ENCODE measurements around the gene COL21A1. TPM values are rescaled to one million over a fixed set of nuclear protein-coding genes. Genes with fewer than 3 reads are reported as not detected.

COL21A1 gene
- total and polyA plus RNA-seq, 2 donors (not counting 1 experiment from before 2014, with no cell fraction given) = 6.9 to 28.2 TPM

- no peaks in the 10 kb centered on the region for H3K4me1 ChIP-seq (ENCODE audit: control insufficient read depth, extremely low read depth, insufficient read depth, low read length)
- H3K27ac ChIP-seq (ENCODE audit: insufficient read depth, low read length) = no peak overlapping the region
- H3K4me2 ChIP-seq (ENCODE audit: extremely low read depth, insufficient read depth, low read length) = no peak overlapping the region
- no peaks in the 10 kb centered on the region for H3K9me3 ChIP-seq (ENCODE audit: control insufficient read depth, insufficient read depth, low read depth, low read length)
- H2AFZ ChIP-seq (ENCODE audit: low read length) = no peak overlapping the region
- H3K79me2 ChIP-seq (ENCODE audit: control insufficient read depth, insufficient read depth, low read length) = no peaks in the 10 kb centered on the region
- no peaks in the 10 kb centered on the region for H4K20me1 ChIP-seq (ENCODE audit: control insufficient read depth, extremely low read depth, insufficient read depth, low read length)
- no peaks in the 10 kb centered on the region for H3K27me3 ChIP-seq (ENCODE audit: control insufficient read depth, insufficient read depth, low read length)
- H3K36me3 ChIP-seq (ENCODE audit: control insufficient read depth, insufficient read depth, low read length) = no peaks in the 10 kb centered on the region
- peak; percentile 23 to 25 for DNase-seq (ENCODE audit: low read depth in 2 of 2)
- TF ChIP-seq EZH2 (IDR thresholded peaks at IDR 0.05; ENCODE audit: low read length, missing control alignments) = no peak
- TF ChIP-seq CTCF (conservative IDR thresholded peaks at IDR 0.05 in 1 of 2, IDR thresholded peaks at IDR 0.05 in 1 of 2; ENCODE audit: low read depth in 1 of 2, low read length in 2 of 2) = no peak
- no peak overlapping the region for H3K9ac ChIP-seq (ENCODE audit: insufficient read depth, low read length)
- H3K4me3 ChIP-seq (replicated peaks in 1 of 4; ENCODE audit: control extremely low read depth in 1 of 4, insufficient read depth in 1 of 4, low read depth in 3 of 4, low read length in 4 of 4) = no peak overlapping the region
Observed at GRCh38 chr6:56199956-56200355, 47.4 kb downstream of the COL21A1 start.

- Histone ChIP-seq H3K9me3 (ENCODE audit: control insufficient read depth, insufficient read depth, low read depth, low read length) (no peaks in the 10 kb centered on the region), H4K20me1 (ENCODE audit: control insufficient read depth, extremely low read depth, insufficient read depth, low read length) (no peaks in the 10 kb centered on the region), H3K4me3 (replicated peaks in 1 of 4; ENCODE audit: control extremely low read depth in 1 of 4, insufficient read depth in 1 of 4, low read depth in 3 of 4, low read length in 4 of 4) (no peak overlapping the region), H3K4me2 (ENCODE audit: extremely low read depth, insufficient read depth, low read length) (no peak overlapping the region), H3K4me1 (ENCODE audit: control insufficient read depth, extremely low read depth, insufficient read depth, low read length) (no peaks in the 10 kb centered on the region), H3K9ac (ENCODE audit: insufficient read depth, low read length) (no peak overlapping the region), H3K36me3 (ENCODE audit: control insufficient read depth, insufficient read depth, low read length) (no peaks in the 10 kb centered on the region), H3K27ac (ENCODE audit: insufficient read depth, low read length) (no peak overlapping the region), H3K79me2 (ENCODE audit: control insufficient read depth, insufficient read depth, low read length) (no peaks in the 10 kb centered on the region), H3K27me3 (ENCODE audit: control insufficient read depth, insufficient read depth, low read length) (no peaks in the 10 kb centered on the region), H2AFZ (ENCODE audit: low read length) (no peak overlapping the region)
- peak in 1 of 2 donors; percentile 55 for DNase-seq (ENCODE audit: low read depth in 2 of 2)
- no peak for TF ChIP-seq CTCF (conservative IDR thresholded peaks at IDR 0.05 in 1 of 2, IDR thresholded peaks at IDR 0.05 in 1 of 2; ENCODE audit: low read depth in 1 of 2, low read length in 2 of 2)
- TF ChIP-seq EZH2 (IDR thresholded peaks at IDR 0.05; ENCODE audit: low read length, missing control alignments) = no peak
Observed at GRCh38 chr6:56193846-56194245, 53.5 kb downstream of the COL21A1 start.

- H3K4me2 ChIP-seq (ENCODE audit: extremely low read depth, insufficient read depth, low read length) = no peak overlapping the region
Observed at GRCh38 chr6:56188429-56188828, 59.0 kb downstream of the COL21A1 start.

More at GRCh38 chr6:56188429-56188828, 59.0 kb downstream of the COL21A1 start:
- H3K4me3 ChIP-seq (replicated peaks in 1 of 4; ENCODE audit: control extremely low read depth in 1 of 4, insufficient read depth in 1 of 4, low read depth in 3 of 4, low read length in 4 of 4) = no peak overlapping the region
- no peaks in the 10 kb centered on the region for H3K9me3 ChIP-seq (ENCODE audit: control insufficient read depth, insufficient read depth, low read depth, low read length)
- TF ChIP-seq CTCF (conservative IDR thresholded peaks at IDR 0.05 in 1 of 2, IDR thresholded peaks at IDR 0.05 in 1 of 2; ENCODE audit: low read depth in 1 of 2, low read length in 2 of 2) (no peak), EZH2 (IDR thresholded peaks at IDR 0.05; ENCODE audit: low read length, missing control alignments) (no peak)
- H3K4me1 ChIP-seq (ENCODE audit: control insufficient read depth, extremely low read depth, insufficient read depth, low read length) = no peaks in the 10 kb centered on the region
- H4K20me1 ChIP-seq (ENCODE audit: control insufficient read depth, extremely low read depth, insufficient read depth, low read length) = no peaks in the 10 kb centered on the region
- H3K79me2 ChIP-seq (ENCODE audit: control insufficient read depth, insufficient read depth, low read length) = no peaks in the 10 kb centered on the region
- H3K27me3 ChIP-seq (ENCODE audit: control insufficient read depth, insufficient read depth, low read length) = no peaks in the 10 kb centered on the region
- no peak for DNase-seq (ENCODE audit: low read depth in 2 of 2)
- H3K36me3 ChIP-seq (ENCODE audit: control insufficient read depth, insufficient read depth, low read length) = no peaks in the 10 kb centered on the region
- H3K9ac ChIP-seq (ENCODE audit: insufficient read depth, low read length) = no peak overlapping the region
- H3K27ac ChIP-seq (ENCODE audit: insufficient read depth, low read length) = no peak overlapping the region
- no peak overlapping the region for H2AFZ ChIP-seq (ENCODE audit: low read length)

Measured in fibroblast of lung (primary cell).